HepG2 (cell line): ENCODE measurements around the gene SHLD1. TPM values are rescaled to one million over a fixed set of nuclear protein-coding genes. Genes with fewer than 3 reads are reported as not detected.

Experiments used
- AHR ChIP-seq: IDR thresholded peaks from 2 replicates; pipeline ENCODE4 v1.6.1; 2018; ENCODE audit warnings: missing genetic modification reagents, missing compliant biosample characterization
- ATRX ChIP-seq: sonication (generic); formaldehyde crosslinking; IDR thresholded peaks from 2 replicates; pipeline ENCODE4 v1.4.0; 2020; ENCODE audit warnings: missing genetic modification reagents, borderline replicate concordance
- BRCA1 ChIP-seq: sonication (generic); formaldehyde crosslinking; IDR thresholded peaks from 2 replicates; pipeline ENCODE4 v1.4.0; 2020; ENCODE audit warnings: missing genetic modification reagents
- CEBPG ChIP-seq: IDR thresholded peaks from 2 replicates; pipeline ENCODE4 v1.6.1; 2016
- MYNN ChIP-seq: sonication (generic); formaldehyde crosslinking; IDR thresholded peaks from 2 replicates; pipeline ENCODE4 v1.4.0; 2020; ENCODE audit warnings: mild to moderate bottlenecking, low read depth, missing genetic modification reagents
- NFIB ChIP-seq: sonication (generic); formaldehyde crosslinking; IDR thresholded peaks from 2 replicates; pipeline ENCODE4 v1.9.0; 2021; ENCODE audit warnings: missing genetic modification reagents, mild to moderate bottlenecking, borderline replicate concordance
- NR2F6 ChIP-seq, 2 experiments: IDR thresholded peaks; 2 replicates each; pipeline ENCODE4 v1.6.1; 2016; ENCODE audit warnings: antibody characterized with exemption in 1 of 2, mild to moderate bottlenecking in 1 of 2
- PHF8 ChIP-seq: sonication (generic); formaldehyde crosslinking; IDR thresholded peaks from 2 replicates; pipeline ENCODE4 v1.5.0; 2020; ENCODE audit warnings: missing genetic modification reagents
- RFXAP ChIP-seq: sonication (generic); formaldehyde crosslinking; IDR thresholded peaks from 2 replicates; pipeline ENCODE4 v1.4.0; 2020; ENCODE audit warnings: missing genetic modification reagents, borderline replicate concordance
- SCMH1 ChIP-seq: sonication (generic); formaldehyde crosslinking; IDR thresholded peaks from 2 replicates; pipeline ENCODE4 v1.9.0; 2021; ENCODE audit warnings: missing genetic modification reagents, mild to moderate bottlenecking, borderline replicate concordance
- SRY ChIP-seq: sonication (generic); formaldehyde crosslinking; IDR thresholded peaks from 2 replicates; pipeline ENCODE4 v1.8.0; 2022; ENCODE audit warnings: mild to moderate bottlenecking, missing genetic modification reagents
- TAF15 ChIP-seq: fragments of 200-400 bp; formaldehyde crosslinking; IDR thresholded peaks from one replicate; pipeline ENCODE4 v1.6.1; 2018; ENCODE audit warnings: mild to moderate bottlenecking, low read depth, low read length; ENCODE audit not compliant: poor library complexity, severe bottlenecking
- ZBTB7A ChIP-seq: sonication (generic); formaldehyde crosslinking; IDR thresholded peaks from 2 replicates; pipeline ENCODE4 v1.8.0; 2022; ENCODE audit warnings: mild to moderate bottlenecking, missing genetic modification reagents
- ZC3H4 ChIP-seq: sonication (generic); formaldehyde crosslinking; IDR thresholded peaks from 2 replicates; pipeline ENCODE4 v1.4.0; 2020; ENCODE audit warnings: missing genetic modification reagents, borderline replicate concordance
- ZFP36L1 ChIP-seq: sonication (generic); formaldehyde crosslinking; IDR thresholded peaks from 2 replicates; pipeline ENCODE4 v1.8.0; 2022; ENCODE audit warnings: mild to moderate bottlenecking, missing genetic modification reagents, moderate library complexity
- ZFP37 ChIP-seq: sonication (generic); formaldehyde crosslinking; IDR thresholded peaks from 2 replicates; pipeline ENCODE4 v1.4.0; 2020; ENCODE audit warnings: missing genetic modification reagents, borderline replicate concordance
- ZNF160 ChIP-seq: sonication (generic); formaldehyde crosslinking; IDR thresholded peaks from 2 replicates; pipeline ENCODE4 v1.8.0; 2022; ENCODE audit warnings: mild to moderate bottlenecking, inconsistent platforms, missing genetic modification reagents
- ZNF230 ChIP-seq: sonication (generic); formaldehyde crosslinking; IDR thresholded peaks from 2 replicates; pipeline ENCODE4 v1.4.0; 2020; ENCODE audit warnings: mild to moderate bottlenecking, missing genetic modification reagents
- ZNF564 ChIP-seq: sonication (generic); formaldehyde crosslinking; IDR thresholded peaks from 2 replicates; pipeline ENCODE4 v1.8.1; 2023; ENCODE audit warnings: mild to moderate bottlenecking, missing genetic modification reagents
- ZNF660 ChIP-seq: sonication (generic); formaldehyde crosslinking; IDR thresholded peaks from 2 replicates; pipeline ENCODE4 v1.5.1; 2020; ENCODE audit warnings: mild to moderate bottlenecking, low read depth, missing genetic modification reagents, borderline replicate concordance
- ZNF761 ChIP-seq: sonication (generic); formaldehyde crosslinking; conservative IDR thresholded peaks from 2 replicates; pipeline ENCODE4 v1.4.0; 2020; ENCODE audit warnings: mild to moderate bottlenecking, missing genetic modification reagents
- ZNF766 ChIP-seq: sonication (generic); formaldehyde crosslinking; IDR thresholded peaks from 2 replicates; pipeline ENCODE4 v1.5.0; 2020; ENCODE audit warnings: missing genetic modification reagents, borderline replicate concordance
- polyA plus RNA-seq, 8 experiments: library from polyadenylated mRNA; depleted of rRNA in 3 of 8; stranded (reverse) in 7 of 8; unstranded in 1 of 8; fragments of >200 nt; fragmentation: Illumina TruSeq in 4 of 8; extraction: Trizol in 4 of 8; gene quantifications; 2 replicates each; pipeline versions ENCODE4 v1.2.1 to v1.2.3, GENCODE V29; 2011 to 2016; ENCODE audit warnings: low read depth in 4 of 8, missing spikeins in 1 of 8, mixed read lengths in 1 of 8; ENCODE audit not compliant: insufficient read depth in 1 of 8
- total RNA-seq, 5 experiments: library from RNA; depleted of rRNA; stranded (reverse); fragments of >200 nt; fragmentation: Illumina TruSeq; extraction: Trizol; gene quantifications; 2 replicates each; pipeline ENCODE4 v1.2.3, GENCODE V29; 2016; ENCODE audit warnings: low read depth in 1 of 5
- TF ChIP-seq, protein P1 (sequence below): sonication (generic); formaldehyde crosslinking; IDR thresholded peaks from 2 replicates; pipeline ENCODE4 v1.9.0; 2021; ENCODE audit warnings: missing genetic modification reagents, borderline replicate concordance
- TF ChIP-seq, protein P2 (sequence below): sonication (generic); formaldehyde crosslinking; IDR thresholded peaks from 2 replicates; pipeline ENCODE4 v1.5.1; 2020; ENCODE audit warnings: missing genetic modification reagents, mild to moderate bottlenecking, borderline replicate concordance
- TF ChIP-seq, protein P3 (sequence below): sonication (generic); formaldehyde crosslinking; IDR thresholded peaks from 2 replicates; pipeline ENCODE4 v1.8.0; 2022; ENCODE audit warnings: mild to moderate bottlenecking, missing genetic modification reagents
- TF ChIP-seq, protein P4 (sequence below): sonication (generic); formaldehyde crosslinking; IDR thresholded peaks from 2 replicates; pipeline ENCODE4 v1.8.0; 2022; ENCODE audit warnings: missing genetic modification reagents, mild to moderate bottlenecking, borderline replicate concordance

Gene SHLD1
- total and polyA plus RNA-seq, 2 of the 13 experiments (the other 11 are each of a cell fraction or from before 2014, with no cell fraction given), result 8.9 to 10.0 TPM

DNA sequence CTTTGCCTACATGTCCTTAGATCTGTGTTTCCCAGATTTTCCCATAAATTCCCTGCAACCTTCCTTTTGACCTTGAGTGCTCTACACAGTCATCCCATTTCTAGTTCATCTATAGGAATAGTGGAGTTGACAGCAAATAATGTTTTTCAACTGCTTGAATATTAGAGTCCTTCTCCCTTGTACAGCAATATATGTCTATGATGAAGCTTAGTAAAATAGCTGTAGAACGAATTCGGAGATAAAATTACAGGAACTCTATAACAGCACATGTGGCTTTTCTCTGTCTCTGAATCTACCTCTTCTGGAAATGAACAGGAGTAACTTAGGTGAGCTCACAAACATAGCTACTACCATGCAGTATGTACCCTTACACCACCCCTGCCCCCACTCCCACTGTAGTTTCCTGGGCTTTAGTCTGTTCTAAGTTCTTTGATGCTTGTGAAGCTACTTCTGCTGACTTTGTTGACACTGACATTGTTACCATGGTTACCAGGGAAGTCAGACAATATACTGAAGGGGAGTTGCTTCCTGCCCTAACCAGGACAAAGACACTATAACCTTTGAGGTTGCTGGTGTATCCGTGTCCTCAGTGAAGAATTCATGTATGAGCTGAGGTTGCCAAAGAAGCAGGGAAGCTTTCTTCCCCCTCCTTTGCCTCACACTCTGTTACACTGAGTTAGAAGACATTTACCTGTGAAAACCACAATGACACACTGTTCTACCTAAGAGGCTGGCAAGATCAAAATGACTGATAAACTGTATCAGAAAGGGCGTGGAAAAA is 35.8 kb upstream of the SHLD1 start (continued):
- TF ChIP-seq ZNF761 (CRISPR knock-in tag) (no peak), ZC3H4 (CRISPR knock-in tag) (no peak), AHR (no peak), MYNN (CRISPR knock-in tag) (no peak), CEBPG (CRISPR knock-in tag) (peak; percentile 48), SCMH1 (CRISPR knock-in tag) (no peak), ZFP36L1 (CRISPR knock-in tag) (no peak), NFIB (no peak), PHF8 (CRISPR knock-in tag) (no peak), ZNF160 (no peak), ZNF766 (no peak; the same call in 1 of the 2 replicates), BRCA1 (CRISPR knock-in tag) (no peak), ZNF660 (CRISPR knock-in tag) (no peak), ZFP37 (CRISPR knock-in tag) (no peak), SRY (CRISPR knock-in tag) (no peak), TAF15 (no peak), ZBTB7A (CRISPR knock-in tag) (peak; percentile 20; the same call in 1 of the 2 replicates), RFXAP (no peak), NR2F6 (IDR thresholded peaks at IDR 0.05) (peak; percentile 46; the same call in 1 of the 2 replicates), NR2F6 (CRISPR knock-in tag; IDR thresholded peaks at IDR 0.05) (peak; percentile 78), ZNF230 (CRISPR knock-in tag) (no peak), ATRX (CRISPR knock-in tag) (no peak), ZNF564 (no peak)
- TF ChIP-seq, protein P1, sequence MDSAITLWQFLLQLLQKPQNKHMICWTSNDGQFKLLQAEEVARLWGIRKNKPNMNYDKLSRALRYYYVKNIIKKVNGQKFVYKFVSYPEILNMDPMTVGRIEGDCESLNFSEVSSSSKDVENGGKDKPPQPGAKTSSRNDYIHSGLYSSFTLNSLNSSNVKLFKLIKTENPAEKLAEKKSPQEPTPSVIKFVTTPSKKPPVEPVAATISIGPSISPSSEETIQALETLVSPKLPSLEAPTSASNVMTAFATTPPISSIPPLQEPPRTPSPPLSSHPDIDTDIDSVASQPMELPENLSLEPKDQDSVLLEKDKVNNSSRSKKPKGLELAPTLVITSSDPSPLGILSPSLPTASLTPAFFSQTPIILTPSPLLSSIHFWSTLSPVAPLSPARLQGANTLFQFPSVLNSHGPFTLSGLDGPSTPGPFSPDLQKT, result no peak
- TF ChIP-seq, protein P2, sequence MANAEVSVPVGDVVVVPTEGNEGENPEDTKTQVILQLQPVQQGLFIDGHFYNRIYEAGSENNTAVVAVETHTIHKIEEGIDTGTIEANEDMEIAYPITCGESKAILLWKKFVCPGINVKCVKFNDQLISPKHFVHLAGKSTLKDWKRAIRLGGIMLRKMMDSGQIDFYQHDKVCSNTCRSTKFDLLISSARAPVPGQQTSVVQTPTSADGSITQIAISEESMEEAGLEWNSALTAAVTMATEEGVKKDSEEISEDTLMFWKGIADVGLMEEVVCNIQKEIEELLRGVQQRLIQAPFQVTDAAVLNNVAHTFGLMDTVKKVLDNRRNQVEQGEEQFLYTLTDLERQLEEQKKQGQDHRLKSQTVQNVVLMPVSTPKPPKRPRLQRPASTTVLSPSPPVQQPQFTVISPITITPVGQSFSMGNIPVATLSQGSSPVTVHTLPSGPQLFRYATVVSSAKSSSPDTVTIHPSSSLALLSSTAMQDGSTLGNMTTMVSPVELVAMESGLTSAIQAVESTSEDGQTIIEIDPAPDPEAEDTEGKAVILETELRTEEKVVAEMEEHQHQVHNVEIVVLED (CRISPR knock-in tag), result peak; percentile 32; the same call in 1 of the 2 replicates
- TF ChIP-seq, protein P3, sequence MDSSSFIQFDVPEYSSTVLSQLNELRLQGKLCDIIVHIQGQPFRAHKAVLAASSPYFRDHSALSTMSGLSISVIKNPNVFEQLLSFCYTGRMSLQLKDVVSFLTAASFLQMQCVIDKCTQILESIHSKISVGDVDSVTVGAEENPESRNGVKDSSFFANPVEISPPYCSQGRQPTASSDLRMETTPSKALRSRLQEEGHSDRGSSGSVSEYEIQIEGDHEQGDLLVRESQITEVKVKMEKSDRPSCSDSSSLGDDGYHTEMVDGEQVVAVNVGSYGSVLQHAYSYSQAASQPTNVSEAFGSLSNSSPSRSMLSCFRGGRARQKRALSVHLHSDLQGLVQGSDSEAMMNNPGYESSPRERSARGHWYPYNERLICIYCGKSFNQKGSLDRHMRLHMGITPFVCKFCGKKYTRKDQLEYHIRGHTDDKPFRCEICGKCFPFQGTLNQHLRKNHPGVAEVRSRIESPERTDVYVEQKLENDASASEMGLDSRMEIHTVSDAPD (CRISPR knock-in tag), result no peak
- TF ChIP-seq, protein P4, sequence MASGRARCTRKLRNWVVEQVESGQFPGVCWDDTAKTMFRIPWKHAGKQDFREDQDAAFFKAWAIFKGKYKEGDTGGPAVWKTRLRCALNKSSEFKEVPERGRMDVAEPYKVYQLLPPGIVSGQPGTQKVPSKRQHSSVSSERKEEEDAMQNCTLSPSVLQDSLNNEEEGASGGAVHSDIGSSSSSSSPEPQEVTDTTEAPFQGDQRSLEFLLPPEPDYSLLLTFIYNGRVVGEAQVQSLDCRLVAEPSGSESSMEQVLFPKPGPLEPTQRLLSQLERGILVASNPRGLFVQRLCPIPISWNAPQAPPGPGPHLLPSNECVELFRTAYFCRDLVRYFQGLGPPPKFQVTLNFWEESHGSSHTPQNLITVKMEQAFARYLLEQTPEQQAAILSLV (CRISPR knock-in tag), result no peak
